Prostate gland (tissue), 2 donors: ENCODE data around the gene S100A11.

Experiments used
- CTCF ChIP-seq, 4 experiments: fragments of 200-600 bp in 2 of 4; fragments of 450-650 bp in 2 of 4; sonication (generic) in 2 of 4; IDR thresholded peaks; 1 replicate in 3 of 4; 2 replicates in 1 of 4; pipeline ENCODE4 v1.5.1; 2016 to 2019; ENCODE audit warnings: antibody characterized with exemption in 4 of 4, mild to moderate bottlenecking in 2 of 4, moderate library complexity in 2 of 4
- POLR2AphosphoS5 ChIP-seq: sonication (generic); formaldehyde crosslinking; IDR thresholded peaks from one replicate; pipeline ENCODE4 v1.6.1; 2017; ENCODE audit warnings: antibody characterized with exemption

- TF ChIP-seq CTCF (IDR thresholded peaks at IDR 0.05) (no peak), POLR2AphosphoS5 (no peak)
These were observed 50.2 kb downstream of the S100A11 start for GRCh38 chr1:151986501-151987190.
